ENCODE data around the gene SLC22A7.

GRCh38 chr6:43287717-43288679 lies 10.1 kb upstream of the SLC22A7 start:
- TF ChIP-seq ZNF274 (IDR thresholded peaks at IDR 0.05; ENCODE audit: low read depth, low read length), result no peak
- TF ChIP-seq SUZ12 (IDR thresholded peaks at IDR 0.05; ENCODE audit: extremely low read depth, insufficient read depth, insufficient read length), result no peak
